ENCODE data around the gene RNU1-4.
"Not testable (repeated sequence)": the region's sequence is repeated elsewhere in the genome, so short reads cannot be mapped to it uniquely, and the experiment has no call there.

Gene RNU1-4

GRCh38 chr1:16703602-16704001 lies 36.7 kb upstream of the RNU1-4 start:
- H3K4me3 Mint-ChIP-seq; H3K27ac Mint-ChIP-seq; H3K36me3 Mint-ChIP-seq (ENCODE audit: low read depth); H3K4me1 Mint-ChIP-seq; H3K9me3 Mint-ChIP-seq; H3K27me3 Mint-ChIP-seq (ENCODE audit: low read depth): not testable (repeated sequence)

GRCh38 chr1:16704076-16704475 lies 36.2 kb upstream of the RNU1-4 start:
- H3K4me1 Mint-ChIP-seq; H3K4me3 Mint-ChIP-seq; H3K27ac Mint-ChIP-seq; H3K9me3 Mint-ChIP-seq; H3K27me3 Mint-ChIP-seq (ENCODE audit: low read depth); H3K36me3 Mint-ChIP-seq (ENCODE audit: low read depth): not testable (repeated sequence)

GRCh38 chr1:16704502-16705100 lies 35.7 kb upstream of the RNU1-4 start:
- not testable (repeated sequence) for H3K4me1 Mint-ChIP-seq; H3K27ac Mint-ChIP-seq; H3K9me3 Mint-ChIP-seq; H3K4me3 Mint-ChIP-seq; H3K36me3 Mint-ChIP-seq (ENCODE audit: low read depth); H3K27me3 Mint-ChIP-seq (ENCODE audit: low read depth)

- not testable (repeated sequence) for H3K27me3 Mint-ChIP-seq (ENCODE audit: low read depth); H3K27ac Mint-ChIP-seq; H3K9me3 Mint-ChIP-seq; H3K4me3 Mint-ChIP-seq; H3K36me3 Mint-ChIP-seq (ENCODE audit: low read depth); H3K4me1 Mint-ChIP-seq
Measured at GRCh38 chr1:16706302-16706701, 34.0 kb upstream of the RNU1-4 start.

GRCh38 chr1:16707130-16708093 lies 32.9 kb upstream of the RNU1-4 start:
- H3K4me1 Mint-ChIP-seq; H3K27me3 Mint-ChIP-seq (ENCODE audit: low read depth); H3K27ac Mint-ChIP-seq; H3K4me3 Mint-ChIP-seq; H3K36me3 Mint-ChIP-seq (ENCODE audit: low read depth); H3K9me3 Mint-ChIP-seq: not testable (repeated sequence)

- H3K27ac Mint-ChIP-seq; H3K4me1 Mint-ChIP-seq; H3K27me3 Mint-ChIP-seq (ENCODE audit: low read depth); H3K4me3 Mint-ChIP-seq; H3K9me3 Mint-ChIP-seq; H3K36me3 Mint-ChIP-seq (ENCODE audit: low read depth): not testable (repeated sequence)
Measured at GRCh38 chr1:16708704-16709103, 31.6 kb upstream of the RNU1-4 start.

GRCh38 chr1:16709659-16710087 lies 30.6 kb upstream of the RNU1-4 start:
- not testable (repeated sequence) for H3K4me1 Mint-ChIP-seq; H3K9me3 Mint-ChIP-seq; H3K4me3 Mint-ChIP-seq; H3K27ac Mint-ChIP-seq; H3K36me3 Mint-ChIP-seq (ENCODE audit: low read depth); H3K27me3 Mint-ChIP-seq (ENCODE audit: low read depth)

GRCh38 chr1:16710618-16711017 lies 29.7 kb upstream of the RNU1-4 start:
- not testable (repeated sequence) for H3K27ac Mint-ChIP-seq; H3K9me3 Mint-ChIP-seq; H3K36me3 Mint-ChIP-seq (ENCODE audit: low read depth); H3K27me3 Mint-ChIP-seq (ENCODE audit: low read depth); H3K4me3 Mint-ChIP-seq; H3K4me1 Mint-ChIP-seq

- not testable (repeated sequence) for H3K36me3 Mint-ChIP-seq (ENCODE audit: low read depth); H3K9me3 Mint-ChIP-seq; H3K4me1 Mint-ChIP-seq; H3K27me3 Mint-ChIP-seq (ENCODE audit: low read depth); H3K27ac Mint-ChIP-seq; H3K4me3 Mint-ChIP-seq
Measured at GRCh38 chr1:16712131-16712530, 28.2 kb upstream of the RNU1-4 start.

- not testable (repeated sequence) for H3K36me3 Mint-ChIP-seq (ENCODE audit: low read depth); H3K9me3 Mint-ChIP-seq; H3K4me1 Mint-ChIP-seq; H3K27me3 Mint-ChIP-seq (ENCODE audit: low read depth); H3K4me3 Mint-ChIP-seq; H3K27ac Mint-ChIP-seq
Measured at GRCh38 chr1:16712582-16712981, 27.7 kb upstream of the RNU1-4 start.

GRCh38 chr1:16712984-16713383 lies 27.3 kb upstream of the RNU1-4 start:
- not testable (repeated sequence) for H3K9me3 Mint-ChIP-seq; H3K27me3 Mint-ChIP-seq (ENCODE audit: low read depth); H3K27ac Mint-ChIP-seq; H3K4me1 Mint-ChIP-seq; H3K4me3 Mint-ChIP-seq; H3K36me3 Mint-ChIP-seq (ENCODE audit: low read depth)

GRCh38 chr1:16713480-16713879 lies 26.8 kb upstream of the RNU1-4 start:
- H3K27me3 Mint-ChIP-seq (ENCODE audit: low read depth); H3K4me1 Mint-ChIP-seq; H3K27ac Mint-ChIP-seq; H3K36me3 Mint-ChIP-seq (ENCODE audit: low read depth); H3K9me3 Mint-ChIP-seq; H3K4me3 Mint-ChIP-seq: not testable (repeated sequence)
